PC-9 (cell line): ENCODE data around the gene RYR2. TPM values are rescaled to one million over a fixed set of nuclear protein-coding genes. Genes with fewer than 3 reads are reported as not detected.
"Not testable (repeated sequence)": the region's sequence is repeated elsewhere in the genome, so short reads cannot be mapped to it uniquely, and the experiment has no call there.

ENCODE experiments used
- BruUV-seq: library from RNA; stranded (reverse); fragments of 400-500 nt; replicated peaks from 2 replicates; lab custom pipeline; 2021; lab: Mats Ljungman, UMichigan
- CTCF ChIA-PET: fragments of 300-600 bp; sonication (Branson Sonifier 250); formaldehyde crosslinking; loops from one replicate; lab custom pipeline; 2022; ENCODE audit warnings: antibody characterized with exemption; lab: Charles Lee
- POLR2A ChIA-PET: fragments of 300-600 bp; sonication (Branson Sonifier 250); formaldehyde crosslinking; loops from one replicate; lab custom pipeline; 2022; ENCODE audit warnings: antibody characterized with exemption; ENCODE audit not compliant: unreplicated experiment; lab: Charles Lee
- DNase-seq, 2 experiments: peaks; one replicate each; pipeline versions ENCODE4 v3.0.0 to v3.0.0-alpha.2; 2015 to 2022; ENCODE audit warnings: mixed read lengths in 1 of 2
- H2AFZ ChIP-seq: fragments of 200-600 bp; sonication (generic); 2 replicates; pipeline ENCODE4 v1.8.1; 2017; ENCODE audit warnings: antibody characterized with exemption
- H3F3A ChIP-seq: fragments of 200-600 bp; sonication (generic); 2 replicates; pipeline ENCODE4 v1.8.1; 2017; ENCODE audit warnings: antibody characterized with exemption, mild to moderate bottlenecking, low read depth; ENCODE audit not compliant: insufficient read depth
- H3K27ac ChIP-seq: fragments of 200-600 bp; sonication (generic); 2 replicates; pipeline ENCODE4 v1.6.1; 2016; ENCODE audit warnings: mixed run types
- H3K27me3 ChIP-seq: fragments of 200-600 bp; sonication (generic); 2 replicates; pipeline ENCODE4 v1.6.1; 2016; ENCODE audit warnings: low read depth, mixed run types; ENCODE audit not compliant: insufficient read depth
- H3K36me3 ChIP-seq: fragments of 200-600 bp; sonication (generic); 2 replicates; pipeline ENCODE4 v1.6.1; 2016; ENCODE audit warnings: low read depth, mixed run types
- H3K4me1 ChIP-seq: fragments of 200-600 bp; sonication (generic); replicated peaks from 2 replicates; pipeline ENCODE4 v1.6.1; 2016; ENCODE audit warnings: mixed run types; ENCODE audit not compliant: insufficient read depth
- H3K4me2 ChIP-seq: fragments of 200-600 bp; sonication (generic); 2 replicates; pipeline ENCODE4 v1.6.1; 2017; ENCODE audit warnings: mixed run types
- H3K4me3 ChIP-seq: fragments of 200-600 bp; sonication (generic); 2 replicates; pipeline ENCODE4 v1.6.1; 2016; ENCODE audit warnings: mixed run types
- H3K79me2 ChIP-seq: fragments of 200-600 bp; sonication (generic); 2 replicates; pipeline ENCODE4 v1.6.1; 2017; ENCODE audit warnings: low read depth, mixed run types
- H3K9me2 ChIP-seq: fragments of 200-600 bp; sonication (generic); 2 replicates; pipeline ENCODE4 v1.8.1; 2017; ENCODE audit warnings: mild to moderate bottlenecking; ENCODE audit not compliant: insufficient read depth
- H3K9me3 ChIP-seq: fragments of 200-600 bp; sonication (generic); 2 replicates; pipeline ENCODE4 v1.8.1; 2016; ENCODE audit warnings: low read depth; ENCODE audit not compliant: insufficient read depth
- H4K20me1 ChIP-seq: fragments of 200-600 bp; sonication (generic); 2 replicates; pipeline ENCODE4 v1.8.1; 2017; ENCODE audit not compliant: insufficient read depth
- EZH2 ChIP-seq: fragments of 200-600 bp; sonication (generic); IDR thresholded peaks from 2 replicates; pipeline ENCODE4 v1.8.0; 2017; ENCODE audit warnings: antibody characterized with exemption, low read depth
- intact Hi-C: fragments of 100-400 bp; cut with micrococcal nuclease; formaldehyde crosslinking; loops from one replicate; pipeline ENCODE4 v1.10.0; 2022; ENCODE audit not compliant: unreplicated experiment
- total RNA-seq: library from RNA; stranded (reverse); gene quantifications from 2 replicates; pipeline ENCODE4 v1.2.3, GENCODE V29; 2021
- TF ChIP-seq, protein P1 (sequence below): fragments of 200-600 bp; sonication (generic); conservative IDR thresholded peaks from 2 replicates; pipeline ENCODE4 v1.6.1; 2017; ENCODE audit warnings: mixed run types, antibody characterized with exemption, mild to moderate bottlenecking, moderate library complexity

The RYR2 gene
- total RNA-seq, 1 experiment from 2014 or later, result not detected

DNA sequence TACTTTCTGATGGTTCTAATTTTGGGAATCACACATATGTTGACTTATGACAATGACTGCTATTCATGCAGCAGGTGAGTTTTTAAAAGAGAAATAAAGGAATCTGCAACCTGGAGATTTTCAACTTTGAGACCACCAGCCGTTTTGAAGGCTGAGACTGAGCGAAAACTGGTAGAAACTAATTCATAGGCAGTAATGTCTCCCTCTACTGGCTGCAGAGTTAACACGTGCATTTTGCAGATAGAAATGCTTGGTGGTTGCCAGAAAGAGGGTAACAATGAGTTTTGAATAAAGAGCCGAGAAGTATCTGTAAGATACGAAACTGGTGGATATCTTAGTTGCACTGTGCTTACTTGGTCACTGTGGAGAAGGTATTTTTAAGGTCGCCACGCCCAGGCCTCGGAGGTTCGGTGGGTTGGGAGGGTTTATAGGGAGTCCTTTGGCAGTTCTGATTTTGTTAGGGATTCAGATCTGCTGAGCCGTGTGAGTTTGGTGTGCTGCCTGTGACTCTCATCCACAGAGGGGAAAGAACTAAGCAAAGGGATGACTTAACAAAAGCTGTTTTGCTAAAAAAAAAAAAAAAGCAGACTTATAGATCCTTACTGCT, 83.0 kb downstream of the RYR2 start:
- no peak overlapping the region for H2AFZ ChIP-seq
- H3K27ac ChIP-seq, result no peak overlapping the region
- no peaks in the 10 kb centered on the region for H3K36me3 ChIP-seq
- TF ChIP-seq, protein P1, sequence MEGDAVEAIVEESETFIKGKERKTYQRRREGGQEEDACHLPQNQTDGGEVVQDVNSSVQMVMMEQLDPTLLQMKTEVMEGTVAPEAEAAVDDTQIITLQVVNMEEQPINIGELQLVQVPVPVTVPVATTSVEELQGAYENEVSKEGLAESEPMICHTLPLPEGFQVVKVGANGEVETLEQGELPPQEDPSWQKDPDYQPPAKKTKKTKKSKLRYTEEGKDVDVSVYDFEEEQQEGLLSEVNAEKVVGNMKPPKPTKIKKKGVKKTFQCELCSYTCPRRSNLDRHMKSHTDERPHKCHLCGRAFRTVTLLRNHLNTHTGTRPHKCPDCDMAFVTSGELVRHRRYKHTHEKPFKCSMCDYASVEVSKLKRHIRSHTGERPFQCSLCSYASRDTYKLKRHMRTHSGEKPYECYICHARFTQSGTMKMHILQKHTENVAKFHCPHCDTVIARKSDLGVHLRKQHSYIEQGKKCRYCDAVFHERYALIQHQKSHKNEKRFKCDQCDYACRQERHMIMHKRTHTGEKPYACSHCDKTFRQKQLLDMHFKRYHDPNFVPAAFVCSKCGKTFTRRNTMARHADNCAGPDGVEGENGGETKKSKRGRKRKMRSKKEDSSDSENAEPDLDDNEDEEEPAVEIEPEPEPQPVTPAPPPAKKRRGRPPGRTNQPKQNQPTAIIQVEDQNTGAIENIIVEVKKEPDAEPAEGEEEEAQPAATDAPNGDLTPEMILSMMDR, result peak; percentile 61
- TF ChIP-seq EZH2, result no peak
- intact Hi-C loops, result no loop called here
- BruUV-seq, result no TSS peak
- H3F3A ChIP-seq, result no peaks in the 10 kb centered on the region
- H3K9me2 ChIP-seq, result no peaks in the 10 kb centered on the region
- H3K9me3 ChIP-seq, result no peaks in the 10 kb centered on the region
- H3K4me3 ChIP-seq, result no peak overlapping the region
- no peaks in the 10 kb centered on the region for H3K79me2 ChIP-seq
- H3K27me3 ChIP-seq, result 0 out of 2 replicates have a peak, but pooled peaks cover 6% of the 10 kb centered on the region
- DNase-seq, result no peak
- ChIA-PET POLR2A (no interaction called here), CTCF (no interaction called here)
- H3K4me1 ChIP-seq, result no peaks in the 10 kb centered on the region
- H4K20me1 ChIP-seq, result no peaks in the 10 kb centered on the region
- H3K4me2 ChIP-seq, result no peak overlapping the region

DNA sequence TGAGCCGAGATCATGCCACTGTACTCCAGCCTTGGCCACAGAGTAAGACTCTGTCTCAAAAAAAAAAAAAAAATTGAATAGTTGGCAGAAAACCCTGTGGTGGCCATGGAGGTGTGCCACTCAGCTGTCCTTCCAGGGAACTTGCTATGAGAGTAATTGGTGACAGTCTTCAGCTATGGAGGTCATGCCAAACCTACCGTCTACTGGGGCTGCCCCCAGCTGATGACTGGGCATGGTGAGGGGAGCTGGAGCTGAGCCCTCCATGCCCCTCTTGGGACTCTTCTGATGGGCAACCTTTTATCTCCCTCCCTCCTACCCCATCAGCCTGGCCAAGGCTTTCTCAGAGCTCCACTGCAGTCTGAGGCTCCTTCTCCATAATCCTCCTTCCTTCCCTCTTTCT, 84.2 kb downstream of the RYR2 start:
- Histone ChIP-seq H3K27me3 (0 out of 2 replicates have a peak, but pooled peaks cover 6% of the 10 kb centered on the region), H3K4me2 (no peak overlapping the region), H3K36me3 (no peaks in the 10 kb centered on the region), H4K20me1 (no peaks in the 10 kb centered on the region), H3F3A (no peaks in the 10 kb centered on the region), H3K9me2 (no peaks in the 10 kb centered on the region), H3K9me3 (no peaks in the 10 kb centered on the region), H2AFZ (no peak overlapping the region), H3K4me3 (no peak overlapping the region), H3K4me1 (no peaks in the 10 kb centered on the region), H3K27ac (no peak overlapping the region), H3K79me2 (no peaks in the 10 kb centered on the region)
- intact Hi-C loops, result no loop called here
- TF ChIP-seq, protein P1, result no peak
- TF ChIP-seq EZH2, result no peak
- POLR2A ChIA-PET, result no interaction called here
- no peak for DNase-seq
- CTCF ChIA-PET, result no interaction called here
- BruUV-seq, result no TSS peak

DNA sequence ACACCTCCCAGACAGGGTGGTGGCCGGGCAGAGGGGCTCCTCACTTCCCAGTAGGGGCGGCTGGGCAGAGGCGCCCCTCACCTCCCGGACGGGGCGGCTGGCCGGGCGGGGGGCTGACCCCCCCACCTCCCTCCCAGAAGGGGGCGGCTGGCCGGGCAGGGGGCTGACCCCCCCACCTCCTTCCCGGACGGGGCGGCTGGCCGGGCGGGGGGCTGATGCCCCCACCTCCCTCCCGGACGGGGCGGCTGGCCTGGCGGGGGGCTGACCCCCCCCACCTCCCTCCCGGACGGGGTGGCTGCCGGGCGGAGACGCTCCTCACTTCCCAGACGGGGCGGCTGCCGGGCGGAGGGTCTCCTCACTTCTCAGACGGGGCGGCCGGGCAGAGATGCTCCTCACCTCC, 85.3 kb downstream of the RYR2 start:
- intact Hi-C loops, H3F3A ChIP-seq, H3K9me2 ChIP-seq, H3K9me3 ChIP-seq, POLR2A ChIA-PET, H4K20me1 ChIP-seq, H3K4me3 ChIP-seq, H3K27me3 ChIP-seq, BruUV-seq, H3K4me1 ChIP-seq, H2AFZ ChIP-seq, H3K36me3 ChIP-seq, H3K79me2 ChIP-seq, H3K4me2 ChIP-seq, CTCF ChIA-PET, H3K27ac ChIP-seq, DNase-seq: not testable (repeated sequence)

DNA sequence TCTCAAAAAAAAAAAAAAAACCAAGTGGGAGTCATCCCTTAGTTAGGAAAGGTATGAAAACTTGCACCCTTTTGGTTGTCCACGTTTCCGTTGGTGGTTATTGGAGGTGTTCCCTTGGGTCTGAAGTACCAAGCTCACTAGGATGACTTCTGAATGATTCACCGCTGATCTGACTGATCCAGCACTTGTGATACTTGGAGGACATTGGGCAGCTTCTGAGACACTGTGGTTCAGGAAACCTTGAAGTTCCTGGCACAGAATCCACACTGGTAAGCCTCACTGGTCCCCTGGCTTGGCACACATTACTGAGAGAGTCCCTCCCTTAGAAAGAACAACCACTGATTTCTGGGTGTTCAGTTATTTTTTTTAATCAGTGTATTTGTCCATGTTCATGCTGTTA, 91.9 kb downstream of the RYR2 start:
- no peak for DNase-seq
- Histone ChIP-seq H3K9me2 (no peaks in the 10 kb centered on the region), H3K27me3 (no peaks in the 10 kb centered on the region; the same call in 1 of the 2 replicates), H3K4me3 (no peak overlapping the region), H3K9me3 (no peaks in the 10 kb centered on the region), H2AFZ (no peak overlapping the region), H3K79me2 (no peaks in the 10 kb centered on the region), H3K4me2 (no peak overlapping the region), H3K36me3 (no peaks in the 10 kb centered on the region), H3K27ac (no peak overlapping the region), H3F3A (no peaks in the 10 kb centered on the region), H3K4me1 (no peaks in the 10 kb centered on the region), H4K20me1 (no peaks in the 10 kb centered on the region)
- ChIA-PET CTCF (no interaction called here), POLR2A (no interaction called here)
- intact Hi-C loops, result no loop called here
- no TSS peak for BruUV-seq
- TF ChIP-seq, protein P1, result no peak
- no peak for TF ChIP-seq EZH2
